GM12878 (cell line): Measurements from ENCODE around the gene ZNF775. TPM values are rescaled to one million over a fixed set of nuclear protein-coding genes. Genes with fewer than 3 reads are reported as not detected.
A peak's percentile ranks its signal among the peaks of the same experiment; 100 is the strongest.

Experiments
- ATAC-seq: fragments of 200-7000 bp; cut with Tn5 transposase; 3 replicates; pipeline ENCODE4 v1.9.1; 2020; ENCODE audit warnings: mild to moderate bottlenecking, moderate library complexity
- BruUV-seq: library from RNA; stranded (reverse); fragments of 400-500 nt; replicated peaks from 2 replicates; lab custom pipeline; 2021; lab: Mats Ljungman, UMichigan
- CTCF ChIA-PET: fragments of 300-600 bp; sonication (Branson Sonifier 250); formaldehyde crosslinking; extraction: SDS; loops from one replicate; lab custom pipeline; 2021; ENCODE audit warnings: inconsistent platforms; lab: Yijun Ruan, JAX
- POLR2A ChIA-PET: fragments of 350-600 bp; formaldehyde crosslinking; extraction: SDS; loops from one replicate; lab custom pipeline; 2021; ENCODE audit warnings: inconsistent platforms; lab: Charles Lee
- RAD21 ChIA-PET: fragments of 300-600 bp; sonication (Branson Sonifier 250); formaldehyde crosslinking; loops from one replicate; lab custom pipeline; 2023; ENCODE audit warnings: antibody characterized with exemption; ENCODE audit not compliant: unreplicated experiment; lab: Charles Lee
- SMC1A ChIA-PET: fragments of 300-600 bp; sonication (Branson Sonifier 250); formaldehyde crosslinking; loops from one replicate; lab custom pipeline; 2023; ENCODE audit not compliant: unreplicated experiment, uncharacterized antibody; lab: Charles Lee
- DNase-seq: peaks from one replicate; pipeline ENCODE4 v3.0.0-alpha.2; 2011; ENCODE audit warnings: low read depth, low spot score
- FAIRE-seq: peaks from 3 replicates; lab custom pipeline; 2011; peaks lifted over from hg19 to GRCh38; lab: Jason Lieb, UNC
- H2AFZ ChIP-seq: 2 replicates; pipeline ENCODE4 v1.6.0; 2011; ENCODE audit warnings: low read depth, low read length, control low read depth; ENCODE audit not compliant: control insufficient read depth
- H3K27ac ChIP-seq: 2 replicates; pipeline ENCODE4 v1.5.1; 2011; ENCODE audit warnings: control low read depth; ENCODE audit not compliant: control insufficient read depth, insufficient read depth
- H3K27me3 ChIP-seq, 2 experiments: replicated peaks in 1 of 2; 2 replicates each; pipeline versions ENCODE4 v1.6.0 to v1.6.1; 2011; ENCODE audit warnings: low read length in 1 of 2; ENCODE audit not compliant: control insufficient read depth in 2 of 2, insufficient read depth in 2 of 2
- H3K36me3 ChIP-seq, 2 experiments: 2 replicates each; pipeline ENCODE4 v1.5.1; 2011; ENCODE audit warnings: low read length in 1 of 2; ENCODE audit not compliant: control insufficient read depth in 2 of 2, insufficient read depth in 2 of 2
- H3K4me1 ChIP-seq: 2 replicates; pipeline ENCODE4 v1.6.1; 2011; ENCODE audit warnings: mild to moderate bottlenecking, low read length, moderate library complexity, mixed read lengths; ENCODE audit not compliant: control insufficient read depth, insufficient read depth
- H3K4me2 ChIP-seq: 2 replicates; pipeline ENCODE4 v1.6.0; 2011; ENCODE audit warnings: control low read depth; ENCODE audit not compliant: control insufficient read depth, insufficient read depth
- H3K4me3 ChIP-seq: fragments of 200-600 bp; sonication (generic); 2 replicates; pipeline ENCODE4 v1.5.1; 2016
- H3K79me2 ChIP-seq: 2 replicates; pipeline ENCODE4 v1.6.0; 2011; ENCODE audit warnings: low read length; ENCODE audit not compliant: control insufficient read depth, insufficient read depth
- H3K9ac ChIP-seq: 2 replicates; pipeline ENCODE4 v1.8.0; 2011; ENCODE audit warnings: low read length, control low read depth, mixed read lengths; ENCODE audit not compliant: control insufficient read depth, insufficient read depth
- H3K9me3 ChIP-seq: replicated peaks from 3 replicates; pipeline ENCODE4 v1.5.1; 2011; ENCODE audit warnings: mild to moderate bottlenecking, low read length; ENCODE audit not compliant: control insufficient read depth, insufficient read depth
- H4K20me1 ChIP-seq: 2 replicates; pipeline ENCODE4 v1.6.0; 2011; ENCODE audit not compliant: control insufficient read depth, insufficient read depth
- IRF4 ChIP-seq: IDR thresholded peaks from 2 replicates; pipeline ENCODE4 v1.6.1; 2011; ENCODE audit warnings: low read depth, low read length
- JUNB ChIP-seq: IDR thresholded peaks from 2 replicates; pipeline ENCODE4 v1.6.1; 2016; ENCODE audit warnings: antibody characterized with exemption, mild to moderate bottlenecking
- POLR2AphosphoS5 ChIP-seq: IDR thresholded peaks from 2 replicates; pipeline ENCODE4 v1.6.1; 2011; ENCODE audit warnings: mild to moderate bottlenecking, low read length, inconsistent platforms
- RELA ChIP-seq: fragments of 450-650 bp; IDR thresholded peaks from 2 replicates; pipeline ENCODE4 v1.8.0; 2014; ENCODE audit warnings: borderline replicate concordance; ENCODE audit not compliant: partially characterized antibody
- WGBS: methylation state at CpG from one replicate; pipeline ENCODE4 v1.1.6; 2016; ENCODE audit warnings: low lambda C conversion rate; ENCODE audit not compliant: insufficient replicate concordance, insufficient coverage; ENCODE audit errors: missing lambda C conversion rate; 5-methylcytosine and 5-hydroxymethylcytosine counted together
- in situ Hi-C: fragments of 300-500 bp; cut with MboI; formaldehyde crosslinking; loops from 9 replicates; pipeline ENCODE4 v1.14.3; 2018; ENCODE audit warnings: mixed read lengths
- intact Hi-C: fragments of 100-400 bp; cut with micrococcal nuclease; formaldehyde crosslinking; loops from one replicate; pipeline ENCODE4 v1.14.2; 2022; ENCODE audit not compliant: unreplicated experiment
- polyA plus RNA-seq, 11 experiments: library from polyadenylated mRNA; depleted of rRNA in 4 of 11; unstranded in 6 of 11; stranded (reverse) in 5 of 11; fragments of >200 nt; fragmentation: Nextera tagmentation in 4 of 11; fragmentation: Illumina TruSeq in 1 of 11; extraction: Ambion mirVana in 4 of 11; extraction: Trizol in 1 of 11; gene quantifications; 1 replicate in 1 of 11; 2 replicates in 10 of 11; pipeline versions ENCODE4 v1.2.1 to v1.2.3, GENCODE V29; 2011 to 2016; ENCODE audit warnings: inconsistent platforms in 2 of 11, missing spikeins in 2 of 11, low read depth in 1 of 11
- total RNA-seq, 4 experiments: library from RNA; depleted of rRNA in 3 of 4; stranded (reverse); fragments of >200 nt in 3 of 4; fragmentation: Illumina TruSeq in 1 of 4; extraction: Trizol in 1 of 4; gene quantifications; 2 replicates each; pipeline versions ENCODE4 v1.2.1 to v1.2.3, GENCODE V29; 2013 to 2021
- TF ChIP-seq, protein P1 (sequence below): fragments of 450-650 bp; IDR thresholded peaks from 2 replicates; pipeline ENCODE4 v1.6.1; 2016; ENCODE audit warnings: mild to moderate bottlenecking

Gene ZNF775
- total and polyA plus RNA-seq, 10 of the 15 experiments (the other 5 are each of a cell fraction or from before 2014, with no cell fraction given) = 0.05 to 14.3 (median 2.1) TPM

DNA sequence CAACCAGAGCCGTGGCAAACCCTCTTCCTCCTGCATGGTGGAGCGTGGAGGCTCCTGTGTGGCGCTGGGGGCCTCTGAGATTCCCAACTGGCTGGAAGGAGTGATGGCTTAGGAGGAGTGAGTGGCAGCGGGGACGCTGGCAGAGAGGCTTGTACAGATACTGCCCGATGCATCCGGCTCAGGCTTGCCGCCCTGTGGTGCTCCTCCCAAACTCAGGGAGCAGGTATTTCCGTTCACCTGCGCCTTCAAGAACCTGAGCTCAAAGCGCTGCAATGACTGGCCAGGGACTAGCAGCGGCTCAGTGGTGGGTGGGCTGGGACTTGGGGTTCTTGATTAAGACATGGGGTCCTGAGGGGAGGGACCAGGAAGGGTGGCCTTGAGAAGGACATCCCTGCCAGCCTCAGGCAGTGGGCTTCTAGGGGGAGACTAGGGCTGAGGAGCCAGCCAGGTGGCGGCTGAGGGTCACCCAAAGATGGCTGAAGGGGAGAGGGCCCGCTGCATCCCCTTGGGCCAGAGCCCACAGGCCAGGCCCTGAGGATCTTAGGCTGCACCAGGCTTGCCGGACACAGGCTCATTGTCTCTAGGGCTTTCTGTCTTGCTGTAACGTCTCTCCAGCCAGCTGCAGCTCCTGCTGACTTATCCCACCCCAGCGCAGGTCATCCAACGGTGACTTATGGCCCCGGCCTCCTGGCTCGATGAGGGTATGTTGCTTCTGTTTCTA lies 3.2 kb downstream of the ZNF775 start:
- in situ Hi-C loops (no loop called here), intact Hi-C loops (no loop called here)
- TSS peak; percentile 50 for BruUV-seq
- H3K4me3 ChIP-seq = peak overlapping the region; percentile 50
- WGBS = 64% methylated on average over 20 of the region's 20 CpGs
- 0 out of 2 replicates have a peak, but pooled peaks have one; percentile 17 for TF ChIP-seq POLR2AphosphoS5
- no peak for TF ChIP-seq IRF4
- no peak for TF ChIP-seq JUNB
- TF ChIP-seq RELA = no peak
- TF ChIP-seq, protein P1, sequence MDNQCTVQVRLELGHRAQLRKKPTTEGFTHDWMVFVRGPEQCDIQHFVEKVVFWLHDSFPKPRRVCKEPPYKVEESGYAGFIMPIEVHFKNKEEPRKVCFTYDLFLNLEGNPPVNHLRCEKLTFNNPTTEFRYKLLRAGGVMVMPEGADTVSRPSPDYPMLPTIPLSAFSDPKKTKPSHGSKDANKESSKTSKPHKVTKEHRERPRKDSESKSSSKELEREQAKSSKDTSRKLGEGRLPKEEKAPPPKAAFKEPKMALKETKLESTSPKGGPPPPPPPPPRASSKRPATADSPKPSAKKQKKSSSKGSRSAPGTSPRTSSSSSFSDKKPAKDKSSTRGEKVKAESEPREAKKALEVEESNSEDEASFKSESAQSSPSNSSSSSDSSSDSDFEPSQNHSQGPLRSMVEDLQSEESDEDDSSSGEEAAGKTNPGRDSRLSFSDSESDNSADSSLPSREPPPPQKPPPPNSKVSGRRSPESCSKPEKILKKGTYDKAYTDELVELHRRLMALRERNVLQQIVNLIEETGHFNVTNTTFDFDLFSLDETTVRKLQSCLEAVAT = peak; percentile 58; the same call in 1 of the 2 replicates
- H3K27me3 ChIP-seq = no peaks in the 10 kb centered on the region
- H4K20me1 ChIP-seq = no peaks in the 10 kb centered on the region; the same call in 1 of the 2 replicates
- ChIA-PET CTCF (interaction anchor here (0.5 to 1.8 kb wide), 2 partner anchors 24 to 56 kb away, joined by 4 to 7 read pairs; a partner anchor contains a TSS), SMC1A (interaction anchor here (2.6 to 4.7 kb wide), 2 partner anchors 20 to 24 kb away, joined by 12 to 37 read pairs; a partner anchor contains a TSS), RAD21 (interaction anchor here (1.0 to 1.1 kb wide), 2 partner anchors 20 to 25 kb away, joined by 3 read pairs; no protein-coding TSS in a partner anchor), POLR2A (interaction anchor here (0.6 to 2.1 kb wide), 4 partner anchors 11 to 286 kb away, joined by 3 to 10 read pairs (median 5); a partner anchor contains a TSS)
- H3K27ac ChIP-seq = peak overlapping the region; percentile 66
- H3K9ac ChIP-seq = peak overlapping the region; percentile 45
- FAIRE-seq = no peak
- no peak for DNase-seq
- no peak overlapping the region for H2AFZ ChIP-seq
- H3K36me3 ChIP-seq = peaks cover 0 to 3% of the 10 kb centered on the region in 2 experiments; a peak in 3 of 4 replicates
- ATAC-seq = no peak
- peak overlapping the region; percentile 82 for H3K4me2 ChIP-seq
- no peaks in the 10 kb centered on the region for H3K9me3 ChIP-seq
- peaks cover 58% of the 10 kb centered on the region for H3K79me2 ChIP-seq
- peaks cover 59% of the 10 kb centered on the region for H3K4me1 ChIP-seq
